Left hindlimb (tissue), 1 donor: Measurements from ENCODE around the gene TOM1.
A peak's percentile ranks its signal among the peaks of the same experiment; 100 is the strongest.

ENCODE experiments used
- DNase-seq: peaks from one replicate; pipeline ENCODE4 v3.0.0-alpha.2; 2018

Gene TOM1

GRCh38 chr22:35299673-35300499, at the start of gene TOM1:
Gene TOM1 (plus strand): TSS chr22:35299894. CDS start chr22:35299929, 35 bp downstream.
- peak; percentile 97 for DNase-seq

DNA sequence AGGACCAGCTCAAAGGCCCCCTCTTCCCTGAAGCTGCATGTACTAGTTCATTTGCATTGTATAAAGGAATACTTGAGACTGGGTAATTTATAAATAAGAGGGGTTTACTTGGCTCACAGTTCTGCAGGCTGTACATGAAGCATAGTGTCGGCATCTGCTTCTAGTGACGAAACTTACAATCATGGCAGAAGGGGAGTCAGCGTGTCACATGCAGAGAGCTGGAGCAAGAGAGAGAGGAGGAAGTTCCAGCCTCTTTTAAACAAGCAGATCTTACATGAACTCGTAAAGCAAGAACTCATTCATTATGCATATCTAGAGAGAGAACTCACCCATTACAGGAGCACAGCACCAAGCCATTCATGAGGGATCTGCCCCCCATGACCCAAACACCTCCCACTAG, 49.5 kb upstream of the TOM1 start:
- no peak for DNase-seq

DNA sequence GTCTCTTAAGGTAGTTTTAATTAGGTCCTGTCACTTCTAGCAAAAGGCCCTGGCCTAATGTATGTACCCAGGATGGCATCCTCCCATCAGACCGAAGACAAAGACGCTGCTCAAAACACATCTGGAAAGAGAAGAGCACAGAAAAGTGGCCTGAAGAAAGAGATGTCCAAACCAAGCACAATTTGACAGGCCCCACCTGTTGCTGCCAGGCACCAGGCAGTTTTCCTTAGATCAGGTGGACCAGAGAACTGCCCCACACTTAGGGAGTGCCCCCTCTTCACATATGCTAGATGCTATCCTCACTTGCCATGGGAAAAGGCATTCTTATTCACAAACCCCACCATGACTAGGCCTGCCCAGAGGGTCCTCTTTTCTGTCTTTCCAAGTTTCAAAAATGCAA, 45.7 kb upstream of the TOM1 start:
- DNase-seq, result no peak

GRCh38 chr22:35257002-35257320, 42.7 kb upstream of the TOM1 start:
- no peak for DNase-seq

- peak; percentile 91 for DNase-seq
Measured at GRCh38 chr22:35257321-35258190, 42.1 kb upstream of the TOM1 start, which contains the start of gene HMGXB4. Gene HMGXB4 (plus strand): TSS chr22:35257493. CDS start chr22:35262391, 4,898 bp downstream.

- DNase-seq, result no peak
Measured at GRCh38 chr22:35258191-35258988, 41.3 kb upstream of the TOM1 start.

DNA sequence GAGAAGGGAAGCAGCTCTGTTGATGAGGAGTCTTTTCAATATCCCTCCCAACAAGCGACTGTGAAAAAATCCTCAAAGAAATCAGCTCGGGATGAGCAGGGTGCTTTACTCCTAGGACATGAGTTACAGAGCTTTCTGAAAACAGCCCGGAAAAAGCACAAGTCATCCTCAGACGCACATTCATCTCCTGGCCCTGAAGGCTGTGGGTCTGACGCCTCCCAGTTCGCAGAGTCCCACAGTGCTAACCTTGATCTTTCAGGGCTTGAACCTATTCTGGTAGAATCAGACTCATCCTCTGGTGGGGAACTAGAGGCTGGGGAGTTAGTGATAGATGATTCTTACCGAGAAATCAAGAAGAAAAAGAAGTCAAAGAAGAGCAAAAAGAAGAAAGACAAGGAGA, 34.7 kb upstream of the TOM1 start:
- no peak for DNase-seq

GRCh38 chr22:35266277-35266676, 33.4 kb upstream of the TOM1 start:
- no peak for DNase-seq

GRCh38 chr22:35269630-35270029, 30.1 kb upstream of the TOM1 start:
- DNase-seq, result no peak

GRCh38 chr22:35274154-35274871, 25.4 kb upstream of the TOM1 start:
- DNase-seq, result no peak

GRCh38 chr22:35275580-35275979, 24.1 kb upstream of the TOM1 start:
- no peak for DNase-seq

- DNase-seq, result no peak
Measured at GRCh38 chr22:35276019-35276418, 23.7 kb upstream of the TOM1 start.

DNA sequence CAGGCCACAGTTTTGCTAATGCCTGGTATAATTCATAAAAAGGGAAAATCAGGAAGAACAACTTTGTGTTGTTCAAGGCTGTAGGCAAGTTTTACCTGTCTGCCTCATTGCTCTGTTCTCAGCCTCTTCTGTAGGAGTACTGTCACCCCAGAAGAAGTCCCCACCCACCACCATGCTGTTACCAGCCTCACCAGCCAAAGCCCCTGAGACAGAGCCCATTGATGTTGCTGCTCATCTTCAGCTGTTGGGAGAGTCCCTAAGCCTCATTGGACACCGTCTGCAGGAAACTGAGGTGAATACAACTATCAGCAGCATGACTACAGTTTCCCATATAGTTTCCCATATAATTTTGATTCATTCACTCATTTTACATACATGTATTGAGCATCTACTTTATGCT, 11.6 kb upstream of the TOM1 start:
- DNase-seq, result no peak

DNA sequence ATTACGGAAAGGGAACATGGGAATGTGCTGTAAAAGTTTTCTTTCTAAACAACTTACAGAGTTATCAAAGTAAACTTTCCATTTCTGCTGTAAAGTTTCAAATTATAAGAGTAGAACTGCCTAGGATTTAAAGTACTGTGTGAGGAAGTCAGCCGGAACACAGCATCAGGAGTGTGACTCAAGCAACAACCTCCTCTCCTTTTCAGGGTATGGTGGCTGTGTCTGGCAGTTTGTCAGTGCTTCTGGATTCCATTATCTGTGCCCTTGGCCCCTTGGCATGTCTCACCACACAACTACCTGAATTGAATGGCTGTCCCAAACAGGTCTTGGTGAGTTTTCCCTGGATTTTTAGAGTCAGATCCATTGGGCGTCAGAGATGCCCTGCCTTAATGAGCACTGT, 6.9 kb upstream of the TOM1 start:
- no peak for DNase-seq

DNA sequence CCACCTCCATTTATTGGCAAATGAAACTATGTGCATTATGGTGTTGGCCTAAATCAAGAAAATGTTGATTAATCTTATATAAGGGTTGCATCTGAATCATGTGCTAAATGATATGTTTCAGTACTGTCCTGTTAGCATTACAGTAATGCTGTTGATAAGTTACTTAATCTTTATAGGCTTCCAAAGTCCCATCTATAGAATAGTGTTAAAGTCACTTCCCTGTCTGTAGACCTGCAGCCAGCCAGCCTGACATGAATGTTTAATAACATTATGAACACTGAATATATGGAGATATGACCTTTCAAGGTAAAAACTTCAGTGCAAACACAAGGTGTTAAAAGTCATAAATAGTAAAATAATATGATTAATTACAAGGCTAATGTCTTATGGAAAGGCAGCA, 3.6 kb upstream of the TOM1 start:
- DNase-seq, result no peak

GRCh38 chr22:35299217-35299672, 449 bp upstream of the TOM1 start:
- DNase-seq, result no peak

GRCh38 chr22:35301372-35301874, 1.7 kb downstream of the TOM1 start:
- DNase-seq, result no peak

GRCh38 chr22:35303029-35303624, 3.4 kb downstream of the TOM1 start:
- no peak for DNase-seq

DNA sequence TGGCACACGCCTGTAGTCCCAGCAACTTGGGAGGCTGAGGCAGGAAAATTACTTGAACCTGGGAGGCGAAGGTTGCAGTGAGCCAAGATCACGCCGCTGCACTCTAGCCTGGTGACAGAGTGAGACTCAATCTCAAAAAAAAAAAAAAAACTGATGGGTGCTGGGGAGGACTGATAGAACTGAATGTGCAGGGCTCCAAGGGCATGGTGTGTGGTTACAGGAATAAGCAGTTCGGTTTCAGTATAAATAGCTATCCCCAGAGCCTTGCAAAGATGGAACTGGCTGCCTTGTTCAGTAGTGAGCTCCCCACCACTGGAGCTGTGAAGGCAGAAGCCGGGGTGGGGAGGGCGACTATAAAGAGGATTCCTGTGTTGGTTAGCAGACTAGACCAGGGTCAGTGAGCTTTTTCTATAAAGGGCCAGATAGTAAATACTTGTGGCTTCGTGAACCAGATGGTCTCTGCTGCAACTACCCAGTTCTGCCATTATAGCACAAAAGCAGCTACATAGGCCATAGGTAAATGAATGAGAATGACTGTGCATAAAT, 5.9 kb downstream of the TOM1 start:
- no peak for DNase-seq

GRCh38 chr22:35306350-35306967, 6.8 kb downstream of the TOM1 start:
- no peak for DNase-seq

GRCh38 chr22:35307372-35307771, 7.7 kb downstream of the TOM1 start:
- no peak for DNase-seq
